Ishikawa (cell line): ENCODE measurements around the gene FAM219A.

Source experiments
- CREB1 ChIP-seq: IDR thresholded peaks from 2 replicates; pipeline ENCODE4 v1.6.1; 2012; ENCODE audit warnings: low read depth
- EGR1 ChIP-seq: IDR thresholded peaks from 2 replicates; pipeline ENCODE4 v1.6.1; 2012
- EP300 ChIP-seq: IDR thresholded peaks from 2 replicates; pipeline ENCODE4 v1.6.1; 2012; ENCODE audit warnings: borderline replicate concordance
- RAD21 ChIP-seq: IDR thresholded peaks from 2 replicates; pipeline ENCODE4 v1.6.1; 2012; ENCODE audit warnings: low read depth
- YY1 ChIP-seq: IDR thresholded peaks from 2 replicates; pipeline ENCODE4 v1.6.1; 2012; ENCODE audit warnings: low read depth

DNA sequence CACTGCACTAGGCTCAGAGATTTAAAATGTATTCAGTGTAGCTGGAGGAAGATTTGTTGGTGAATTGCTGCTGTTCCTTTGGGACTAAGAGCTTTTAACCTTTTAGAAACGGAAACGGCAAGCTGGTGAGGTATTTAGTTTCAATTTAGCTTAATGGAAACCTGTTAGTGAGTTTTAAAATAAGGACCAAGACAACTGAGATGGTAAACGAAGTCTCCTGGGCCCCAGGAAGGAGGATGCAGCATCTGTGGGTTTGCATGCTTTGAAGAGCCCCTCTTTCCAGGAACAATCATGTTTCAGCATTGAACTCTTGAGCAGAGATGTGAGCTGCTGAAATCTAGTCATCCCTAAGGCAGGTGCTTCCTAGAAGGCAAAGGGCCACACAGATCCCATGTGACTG is 16.7 kb upstream of the FAM219A start:
- no peak for TF ChIP-seq EP300
- TF ChIP-seq YY1 = no peak
- no peak for TF ChIP-seq RAD21
- TF ChIP-seq CREB1 = no peak
- TF ChIP-seq EGR1 = no peak
